GM20000 (cell line): Measurements from ENCODE around the gene SLC25A30.
"Not testable (repeated sequence)": the region's sequence is repeated elsewhere in the genome, so short reads cannot be mapped to it uniquely, and the experiment has no call there.

ENCODE experiments used
- DNase-seq: peaks from one replicate; pipeline ENCODE4 v3.0.0; 2012; ENCODE audit warnings: low spot score
- TF ChIP-seq, protein P1 (sequence below): IDR thresholded peaks from 2 replicates; pipeline ENCODE4 v1.5.1; 2012; ENCODE audit warnings: mild to moderate bottlenecking, control low read depth; ENCODE audit errors: extremely low read depth, missing control alignments

SLC25A30 gene

DNA sequence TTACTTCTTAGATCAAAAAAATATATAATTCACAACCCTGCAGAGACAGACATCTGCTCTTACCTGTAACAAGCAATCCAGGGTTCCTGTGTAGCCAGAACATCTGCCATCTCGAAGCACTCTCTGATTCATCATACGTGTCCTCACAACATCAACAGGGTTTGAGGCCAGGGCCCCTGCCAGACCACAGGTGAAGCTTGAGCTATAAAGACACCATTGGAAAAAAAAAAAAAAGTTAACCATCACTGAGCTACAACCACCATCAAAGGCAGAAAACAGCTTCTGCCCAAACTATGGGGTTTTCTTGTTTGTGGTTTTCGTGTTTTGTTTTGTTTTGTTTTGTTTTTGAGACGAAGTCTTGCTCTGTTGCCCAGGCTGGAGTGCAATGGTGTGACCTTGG, 19.3 kb downstream of the SLC25A30 start:
- TF ChIP-seq, protein P1, sequence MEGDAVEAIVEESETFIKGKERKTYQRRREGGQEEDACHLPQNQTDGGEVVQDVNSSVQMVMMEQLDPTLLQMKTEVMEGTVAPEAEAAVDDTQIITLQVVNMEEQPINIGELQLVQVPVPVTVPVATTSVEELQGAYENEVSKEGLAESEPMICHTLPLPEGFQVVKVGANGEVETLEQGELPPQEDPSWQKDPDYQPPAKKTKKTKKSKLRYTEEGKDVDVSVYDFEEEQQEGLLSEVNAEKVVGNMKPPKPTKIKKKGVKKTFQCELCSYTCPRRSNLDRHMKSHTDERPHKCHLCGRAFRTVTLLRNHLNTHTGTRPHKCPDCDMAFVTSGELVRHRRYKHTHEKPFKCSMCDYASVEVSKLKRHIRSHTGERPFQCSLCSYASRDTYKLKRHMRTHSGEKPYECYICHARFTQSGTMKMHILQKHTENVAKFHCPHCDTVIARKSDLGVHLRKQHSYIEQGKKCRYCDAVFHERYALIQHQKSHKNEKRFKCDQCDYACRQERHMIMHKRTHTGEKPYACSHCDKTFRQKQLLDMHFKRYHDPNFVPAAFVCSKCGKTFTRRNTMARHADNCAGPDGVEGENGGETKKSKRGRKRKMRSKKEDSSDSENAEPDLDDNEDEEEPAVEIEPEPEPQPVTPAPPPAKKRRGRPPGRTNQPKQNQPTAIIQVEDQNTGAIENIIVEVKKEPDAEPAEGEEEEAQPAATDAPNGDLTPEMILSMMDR = no peak
- DNase-seq = no peak

DNA sequence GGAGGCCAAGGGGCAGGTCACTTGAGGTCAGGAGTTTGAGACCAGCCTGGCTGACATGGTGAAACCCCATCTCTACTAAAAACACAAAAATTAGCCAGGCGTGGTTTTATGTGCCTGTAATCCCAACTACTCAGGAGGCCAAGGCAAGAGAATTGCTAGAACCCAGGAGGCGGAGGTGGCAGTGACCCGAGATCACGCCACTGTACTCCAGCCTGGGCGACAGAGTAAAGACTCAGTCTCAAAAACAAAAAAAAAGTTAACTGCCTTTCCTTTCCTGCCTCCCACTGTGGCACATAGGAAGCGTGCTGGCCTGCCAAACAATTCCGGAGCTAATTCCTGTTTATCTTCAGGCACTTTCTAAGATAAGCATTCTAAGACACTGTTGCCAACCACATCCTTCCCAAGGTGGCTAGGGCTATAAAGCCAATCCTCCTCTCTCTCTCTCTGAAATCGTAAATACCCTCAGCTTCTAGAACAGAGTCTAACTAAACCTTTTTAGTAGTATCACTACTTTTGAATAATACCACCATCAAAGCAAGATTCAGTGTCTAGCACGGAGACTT, 21.6 kb downstream of the SLC25A30 start:
- TF ChIP-seq, protein P1 = no peak
- no peak for DNase-seq

DNA sequence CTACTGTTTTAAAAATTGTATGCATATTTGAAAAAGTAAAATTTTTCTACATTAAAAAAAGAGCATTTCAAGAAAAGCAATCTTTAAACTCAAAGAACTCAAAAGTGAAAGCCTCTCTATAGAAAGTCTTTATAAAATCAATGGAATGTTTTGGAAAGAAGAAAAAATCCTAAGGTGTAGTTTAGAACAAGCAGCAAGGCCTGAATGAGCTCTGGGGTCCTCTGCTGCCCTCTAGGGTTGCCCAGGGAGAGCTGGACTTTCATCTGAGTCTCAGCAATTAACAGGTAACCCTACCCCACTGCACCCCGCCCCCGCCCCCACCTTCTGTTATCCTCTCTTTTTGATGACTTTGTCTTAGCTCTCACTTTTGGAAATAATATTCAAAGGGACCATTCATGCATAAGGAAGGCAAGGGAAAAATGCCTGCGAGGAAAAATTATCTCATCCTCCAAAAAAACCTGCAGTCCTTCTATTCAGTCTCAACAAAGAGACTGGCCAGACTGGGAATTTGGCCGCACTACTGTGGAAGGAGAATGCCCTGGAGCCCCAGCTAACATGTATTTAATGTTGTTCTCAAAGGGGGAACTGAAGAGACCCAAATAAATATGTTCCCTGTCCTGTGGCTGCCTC, 24.1 kb downstream of the SLC25A30 start:
- DNase-seq = peak; percentile 72

DNA sequence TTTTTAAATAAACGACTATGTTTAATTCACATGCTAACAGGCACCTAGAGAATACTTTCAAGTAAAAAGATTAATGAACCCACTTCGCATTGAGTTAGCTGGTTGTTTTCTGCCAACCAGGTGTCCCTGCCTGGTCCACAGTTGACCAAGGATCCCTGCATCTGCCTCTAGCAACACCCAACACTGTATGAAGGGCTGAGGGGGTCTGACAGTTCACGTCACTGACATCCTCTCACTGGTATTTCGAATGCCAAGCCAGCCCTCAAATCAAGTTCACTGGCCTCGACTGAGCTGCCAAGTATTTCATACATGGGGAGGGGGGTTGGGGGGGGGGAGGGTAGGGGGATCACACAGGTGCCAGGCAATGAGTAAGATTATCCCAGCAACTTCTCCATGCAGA, 25.4 kb downstream of the SLC25A30 start:
- TF ChIP-seq, protein P1 = no peak
- DNase-seq = no peak

More for the DNA sequence above, 24.1 kb downstream of the SLC25A30 start:
- TF ChIP-seq, protein P1 = peak; percentile 43

DNA sequence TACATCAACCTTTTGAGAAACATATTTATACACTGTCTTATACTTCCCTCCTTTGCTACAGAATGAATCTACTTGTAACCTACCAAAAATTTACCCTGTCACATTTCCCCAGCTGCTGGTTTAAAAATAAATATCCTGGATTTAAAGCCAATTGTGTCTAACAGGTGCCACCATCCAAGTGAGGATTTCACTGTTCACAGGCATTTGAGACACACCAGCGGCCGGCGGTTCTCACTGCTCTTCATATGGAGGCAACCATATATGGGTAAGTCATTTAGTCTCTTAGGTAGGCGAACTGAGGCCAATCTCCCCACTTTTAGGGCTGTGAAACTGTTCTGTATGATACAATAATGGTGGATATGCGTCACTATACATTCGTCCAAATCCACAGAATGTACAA, 26.2 kb downstream of the SLC25A30 start:
- TF ChIP-seq, protein P1 = no peak
- no peak for DNase-seq

DNA sequence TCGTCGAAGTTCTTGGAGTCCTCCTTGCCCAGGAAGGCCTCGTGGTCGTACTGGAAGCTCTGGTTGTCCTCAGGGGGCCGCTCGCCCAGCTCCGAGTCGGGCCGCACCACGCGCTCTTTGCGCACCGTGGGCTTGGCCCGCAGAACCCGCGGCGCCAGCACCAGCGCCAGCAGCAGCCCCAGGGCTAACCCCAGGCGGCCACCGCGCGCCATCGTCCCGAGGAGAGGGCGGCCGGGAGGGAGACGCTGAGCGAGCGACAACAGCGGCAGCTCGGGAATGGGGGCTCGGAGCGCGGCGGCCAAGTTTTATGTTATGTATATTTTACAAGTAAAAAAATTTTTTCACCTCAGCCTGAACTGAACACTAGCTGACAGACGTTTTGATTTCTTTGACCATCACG, 27.0 kb downstream of the SLC25A30 start:
- DNase-seq = not testable (repeated sequence)

DNA sequence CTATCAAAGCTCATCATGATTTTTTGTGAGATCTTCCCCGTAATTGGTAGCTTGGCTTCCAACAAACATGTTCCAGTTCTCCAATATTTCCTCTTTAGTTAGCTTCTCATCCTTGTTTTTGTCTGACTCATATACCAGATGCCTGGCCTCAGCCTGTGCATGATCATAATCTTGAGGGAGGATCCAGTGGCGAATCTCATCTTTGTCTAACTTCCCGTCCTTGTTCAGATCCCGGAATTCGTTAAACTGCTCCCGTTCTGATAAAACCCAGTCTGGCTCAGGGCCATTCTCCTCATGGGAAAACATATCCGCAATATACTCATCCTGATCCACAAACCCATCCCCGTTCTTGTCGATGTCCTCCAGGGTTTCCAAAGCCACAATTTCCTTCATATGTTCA, 27.8 kb downstream of the SLC25A30 start:
- not testable (repeated sequence) for DNase-seq

DNA sequence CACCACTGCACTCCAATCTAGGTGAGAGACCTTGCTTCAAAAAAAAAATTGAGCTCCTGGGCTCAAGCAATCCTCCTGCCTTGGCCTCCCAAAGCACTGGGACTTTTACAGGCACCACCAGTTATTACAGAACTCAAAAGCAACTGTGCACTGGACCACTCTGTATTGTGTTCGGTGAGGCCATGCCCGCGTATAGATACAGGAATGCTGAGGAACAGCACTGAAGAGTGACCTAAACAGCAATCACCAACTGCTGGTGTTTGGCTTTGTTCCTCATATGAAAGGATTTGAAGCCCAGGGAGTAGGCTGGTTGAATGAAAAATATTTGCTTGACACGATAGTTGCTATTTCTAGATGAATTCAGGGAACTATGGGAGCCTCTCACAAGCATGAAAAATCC, 29.5 kb downstream of the SLC25A30 start:
- TF ChIP-seq, protein P1 = no peak
- DNase-seq = no peak

DNA sequence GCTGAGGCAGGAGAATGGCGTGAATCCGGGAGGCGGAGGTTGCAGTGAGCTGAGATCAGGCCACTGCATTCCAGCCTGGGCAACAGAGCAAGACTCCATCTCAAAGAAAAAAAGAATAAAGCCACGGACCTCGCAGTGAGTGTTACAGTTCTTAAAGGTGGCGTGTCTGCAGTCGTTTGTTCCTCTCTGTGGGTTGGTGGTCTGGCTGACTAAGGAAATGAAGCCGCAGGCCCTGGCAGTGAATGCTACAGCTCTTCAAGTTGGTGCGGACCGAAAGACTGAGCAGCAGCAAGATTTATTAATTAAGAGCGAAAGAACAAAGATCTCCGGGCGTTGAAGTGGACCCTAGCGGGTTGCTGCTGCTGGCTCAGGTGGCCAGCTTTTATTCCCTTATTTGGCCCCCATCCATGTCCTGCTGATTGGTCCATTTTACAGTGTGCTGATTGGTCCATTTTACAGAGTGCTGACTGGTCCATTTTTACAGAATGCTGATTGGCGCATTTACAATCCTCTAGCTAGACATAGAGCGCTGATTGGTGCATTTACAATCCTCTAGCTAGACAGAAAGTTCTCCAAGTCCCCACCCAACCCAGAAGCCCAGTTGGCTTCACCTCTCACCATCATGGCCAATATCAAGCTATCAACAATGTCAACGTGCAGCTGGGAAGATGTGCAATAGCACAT, 31.1 kb downstream of the SLC25A30 start:
- not testable (repeated sequence) for DNase-seq
